Measurements from ENCODE around the gene ASPM. TPM values are rescaled to one million over a fixed set of nuclear protein-coding genes. Genes with fewer than 3 reads are reported as not detected.

The ASPM gene
- total RNA-seq, 1 donor from 2014 or later = 146 TPM

- H3K27me3 Mint-ChIP-seq (ENCODE audit: insufficient read depth, low read depth) = no peaks in the 10 kb centered on the region
- no peaks in the 10 kb centered on the region for H3K9me3 Mint-ChIP-seq
- H3K4me3 Mint-ChIP-seq = no peak overlapping the region
- H3K27ac ChIP-seq = no peak overlapping the region
- H2AFZ ChIP-seq (replicated peaks) = no peak overlapping the region
- no peak overlapping the region for H3K9ac ChIP-seq
- H3K4me1 ChIP-seq = peaks cover 28% of the 10 kb centered on the region
- peaks cover 21% of the 10 kb centered on the region for H3K36me3 ChIP-seq
- no peak overlapping the region for H3K4me2 ChIP-seq
- H3K9me3 ChIP-seq (ENCODE audit: low read depth) = no peaks in the 10 kb centered on the region
- no peaks in the 10 kb centered on the region for H3F3A ChIP-seq (ENCODE audit: low read depth)
- H3K36me3 Mint-ChIP-seq = peaks cover 29% of the 10 kb centered on the region
- H3K27me3 ChIP-seq = no peaks in the 10 kb centered on the region
- no peak for DNase-seq (ENCODE audit: low spot score)
- peaks cover 6% of the 10 kb centered on the region for H4K20me1 ChIP-seq (ENCODE audit: low read depth)
- TF ChIP-seq EZH2phosphoT487 (IDR thresholded peaks at IDR 0.05) = no peak
- H3K79me2 ChIP-seq (ENCODE audit: low read depth) = peaks cover 71% of the 10 kb centered on the region
- H3K27ac Mint-ChIP-seq = no peak overlapping the region
- peaks cover 20% of the 10 kb centered on the region for H3K4me1 Mint-ChIP-seq
- no peak overlapping the region for H3K4me3 ChIP-seq
Measured at GRCh38 chr1:197139169-197139568, 7.3 kb downstream of the ASPM start.

GRCh38 chr1:197137322-197137721, 9.1 kb downstream of the ASPM start:
- H3K4me1 Mint-ChIP-seq = peaks cover 12% of the 10 kb centered on the region
- Histone ChIP-seq H3K4me1 (peaks cover 14% of the 10 kb centered on the region), H3K79me2 (ENCODE audit: low read depth) (peaks cover 52% of the 10 kb centered on the region), H3K27me3 (no peaks in the 10 kb centered on the region), H2AFZ (replicated peaks) (no peak overlapping the region), H3K4me3 (no peak overlapping the region), H3K4me2 (no peak overlapping the region), H4K20me1 (ENCODE audit: low read depth) (no peaks in the 10 kb centered on the region), H3K27ac (no peak overlapping the region), H3K9ac (no peak overlapping the region), H3F3A (ENCODE audit: low read depth) (no peaks in the 10 kb centered on the region), H3K36me3 (peaks cover 13% of the 10 kb centered on the region), H3K9me3 (ENCODE audit: low read depth) (no peaks in the 10 kb centered on the region)
- H3K27me3 Mint-ChIP-seq (ENCODE audit: insufficient read depth, low read depth) = no peaks in the 10 kb centered on the region
- no peak for DNase-seq (ENCODE audit: low spot score)
- TF ChIP-seq EZH2 (IDR thresholded peaks at IDR 0.05) (no peak), CTCF (IDR thresholded peaks at IDR 0.05) (no peak), EZH2phosphoT487 (IDR thresholded peaks at IDR 0.05) (no peak)
- no peaks in the 10 kb centered on the region for H3K9me3 Mint-ChIP-seq
- peaks cover 22% of the 10 kb centered on the region for H3K36me3 Mint-ChIP-seq
- no peak overlapping the region for H3K27ac Mint-ChIP-seq
- H3K4me3 Mint-ChIP-seq = no peak overlapping the region

DNA sequence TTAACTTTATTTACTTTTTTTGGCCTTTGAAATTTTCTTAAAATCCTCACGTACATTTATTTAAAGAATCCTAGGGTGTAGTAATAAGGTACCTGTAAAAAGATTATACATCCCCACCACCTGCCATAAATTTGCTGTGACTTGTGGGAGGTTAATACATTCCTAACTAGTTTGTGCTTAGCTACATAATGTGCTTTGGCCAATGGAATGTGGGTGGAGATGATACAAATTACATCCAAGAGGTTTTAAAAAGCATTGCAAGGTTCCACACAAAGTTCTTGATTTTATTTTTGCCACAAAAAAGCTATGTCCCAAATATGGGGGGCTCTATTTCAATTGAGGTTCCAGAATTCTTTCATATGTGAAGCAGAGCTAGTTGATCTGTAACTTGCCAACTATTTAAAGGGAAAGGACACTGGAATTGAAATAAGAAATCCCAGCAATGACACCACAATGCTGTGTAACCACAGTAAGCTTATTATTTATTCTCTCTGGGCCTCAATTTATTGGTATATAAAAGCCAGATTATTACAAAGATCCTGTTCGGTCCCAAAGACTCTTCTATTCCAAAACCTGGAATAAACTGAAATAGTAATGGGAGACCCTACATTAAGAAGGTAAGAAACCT, 15.7 kb downstream of the ASPM start:
- Histone ChIP-seq H3K36me3 (peaks cover 55% of the 10 kb centered on the region), H3K27me3 (no peaks in the 10 kb centered on the region), H3K27ac (no peak overlapping the region), H3K4me3 (no peak overlapping the region), H3K4me2 (no peak overlapping the region), H3K9ac (no peak overlapping the region), H3K79me2 (ENCODE audit: low read depth) (peaks cover 2% of the 10 kb centered on the region), H3K9me3 (ENCODE audit: low read depth) (no peaks in the 10 kb centered on the region), H4K20me1 (ENCODE audit: low read depth) (no peaks in the 10 kb centered on the region), H3F3A (ENCODE audit: low read depth) (no peaks in the 10 kb centered on the region), H3K4me1 (no peaks in the 10 kb centered on the region), H2AFZ (replicated peaks) (no peak overlapping the region)
- DNase-seq (ENCODE audit: low spot score) = no peak
- Mint-ChIP-seq H3K4me1 (no peaks in the 10 kb centered on the region), H3K9me3 (no peaks in the 10 kb centered on the region), H3K27me3 (ENCODE audit: insufficient read depth, low read depth) (no peaks in the 10 kb centered on the region), H3K27ac (no peak overlapping the region), H3K36me3 (peaks cover 22% of the 10 kb centered on the region), H3K4me3 (no peak overlapping the region)
- TF ChIP-seq EZH2phosphoT487 (IDR thresholded peaks at IDR 0.05) (no peak), EZH2 (IDR thresholded peaks at IDR 0.05) (no peak), CTCF (IDR thresholded peaks at IDR 0.05) (no peak)

- Histone ChIP-seq H3F3A (ENCODE audit: low read depth) (no peaks in the 10 kb centered on the region), H2AFZ (replicated peaks) (no peak overlapping the region), H3K27me3 (no peaks in the 10 kb centered on the region), H4K20me1 (ENCODE audit: low read depth) (no peaks in the 10 kb centered on the region), H3K9me3 (ENCODE audit: low read depth) (no peaks in the 10 kb centered on the region), H3K9ac (no peak overlapping the region), H3K4me3 (no peak overlapping the region), H3K4me2 (no peak overlapping the region), H3K27ac (no peak overlapping the region), H3K36me3 (peaks cover 57% of the 10 kb centered on the region), H3K79me2 (ENCODE audit: low read depth) (no peaks in the 10 kb centered on the region), H3K4me1 (no peaks in the 10 kb centered on the region)
- DNase-seq (ENCODE audit: low spot score) = no peak
- H3K27me3 Mint-ChIP-seq (ENCODE audit: insufficient read depth, low read depth) = no peaks in the 10 kb centered on the region
- TF ChIP-seq EZH2phosphoT487 (IDR thresholded peaks at IDR 0.05) = no peak
- no peak for TF ChIP-seq EZH2 (IDR thresholded peaks at IDR 0.05)
- no peak for TF ChIP-seq CTCF (IDR thresholded peaks at IDR 0.05)
- H3K4me1 Mint-ChIP-seq = no peaks in the 10 kb centered on the region
- H3K36me3 Mint-ChIP-seq = peaks cover 26% of the 10 kb centered on the region
- no peak overlapping the region for H3K27ac Mint-ChIP-seq
- H3K9me3 Mint-ChIP-seq = no peaks in the 10 kb centered on the region
- no peak overlapping the region for H3K4me3 Mint-ChIP-seq
Measured at GRCh38 chr1:197129698-197130097, 16.8 kb downstream of the ASPM start.
